Measurements from ENCODE around the gene SLC38A7.
"Not testable (repeated sequence)": the region's sequence is repeated elsewhere in the genome, so short reads cannot be mapped to it uniquely, and the experiment has no call there.

Gene SLC38A7

DNA sequence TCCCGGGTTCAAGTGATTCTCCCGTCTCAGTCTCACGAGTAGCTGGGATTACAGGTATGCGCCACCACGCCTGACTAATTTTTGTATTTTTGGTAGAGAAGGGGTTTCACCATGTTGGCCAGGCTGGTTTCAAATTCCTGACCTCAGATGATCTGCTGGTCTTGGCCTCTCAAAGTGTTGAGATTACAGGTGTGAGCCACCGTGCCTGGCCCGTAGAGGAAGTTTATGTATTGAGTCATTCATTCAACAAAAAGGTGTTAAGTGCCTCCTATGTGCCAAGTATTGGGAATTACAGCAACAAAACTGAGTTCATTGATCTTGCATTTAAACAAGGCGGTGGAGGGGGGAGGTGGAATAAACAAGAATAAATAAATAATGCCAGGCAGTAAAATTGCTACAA lies 44.7 kb downstream of the SLC38A7 start:
- no peak for DNase-seq
- in situ Hi-C loops (cut with HindIII; ENCODE audit: low pct_ligation_motif_present, low pct_unique_long_range_greater_than_20kb, low sequenced_read_pairs) = no loop called here

DNA sequence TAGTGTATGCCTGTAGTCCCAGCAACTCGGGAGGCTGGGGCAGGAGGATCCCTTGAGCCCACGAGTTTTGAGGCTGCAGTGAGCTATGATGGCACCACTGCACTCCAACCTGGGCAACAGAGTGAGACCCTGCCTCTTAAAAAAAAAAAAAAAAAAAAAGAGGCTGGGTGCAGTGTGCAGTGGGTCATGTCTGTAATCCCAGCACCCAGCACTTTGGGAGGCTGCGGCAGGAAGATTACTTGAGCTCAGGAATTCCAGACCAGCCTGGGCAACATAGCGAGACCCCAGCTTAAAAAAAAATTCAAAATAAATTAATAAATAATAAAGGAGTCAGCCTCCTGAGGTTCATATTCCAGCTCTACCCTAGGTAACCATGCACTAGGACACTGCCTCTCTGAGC lies 45.3 kb downstream of the SLC38A7 start:
- in situ Hi-C loops (cut with HindIII; ENCODE audit: low pct_ligation_motif_present, low pct_unique_long_range_greater_than_20kb, low sequenced_read_pairs) = no loop called here

GRCh38 chr16:58638148-58639036 lies 46.2 kb downstream of the SLC38A7 start:
- DNase-seq = peak; percentile 89
- in situ Hi-C loops (cut with HindIII; ENCODE audit: low pct_ligation_motif_present, low pct_unique_long_range_greater_than_20kb, low sequenced_read_pairs) = no loop called here

More for the DNA sequence above, 45.3 kb downstream of the SLC38A7 start:
- DNase-seq = no peak

DNA sequence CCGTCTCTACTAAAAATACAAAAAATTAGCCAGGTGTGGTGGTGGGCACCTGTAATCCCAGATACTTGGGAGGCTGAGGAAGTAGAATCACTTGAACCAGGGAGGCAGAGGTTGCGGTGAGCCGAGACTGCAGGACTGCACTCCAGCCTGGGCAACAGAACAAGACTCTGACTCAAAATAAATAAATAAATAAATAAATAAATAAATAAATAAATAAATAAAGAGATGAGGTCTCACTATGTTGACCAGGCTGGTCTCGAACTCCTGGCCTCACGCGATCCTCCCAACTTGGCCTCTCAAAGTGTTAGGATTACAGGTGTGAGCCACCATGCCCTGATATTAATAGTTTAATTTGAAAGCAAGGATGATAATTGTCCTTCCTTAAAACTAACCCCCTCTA lies 47.5 kb downstream of the SLC38A7 start:
- DNase-seq; in situ Hi-C loops (cut with HindIII; ENCODE audit: low pct_ligation_motif_present, low pct_unique_long_range_greater_than_20kb, low sequenced_read_pairs): not testable (repeated sequence)

DNA sequence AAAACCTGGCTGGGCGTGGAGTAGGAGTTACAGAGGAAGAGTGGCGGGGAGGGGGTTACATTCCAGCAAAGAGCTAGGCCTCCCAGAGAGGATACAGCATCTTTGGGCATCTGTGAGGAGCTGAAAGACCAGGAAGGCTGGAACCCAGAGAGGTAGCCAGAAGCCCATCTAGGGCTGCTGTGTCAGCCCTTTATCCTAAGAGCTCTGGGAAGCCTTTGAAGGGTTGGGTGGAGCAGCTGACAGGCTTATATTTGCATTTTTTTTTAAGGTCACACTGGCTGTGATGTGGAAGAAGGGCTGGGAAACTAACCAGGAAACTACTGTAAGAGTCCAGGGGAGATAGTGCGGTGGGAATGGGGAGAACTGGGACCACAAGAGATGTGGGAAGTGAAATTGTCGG lies 48.1 kb downstream of the SLC38A7 start:
- in situ Hi-C loops (cut with HindIII; ENCODE audit: low pct_ligation_motif_present, low pct_unique_long_range_greater_than_20kb, low sequenced_read_pairs) = no loop called here

GRCh38 chr16:58635502-58635901 lies 49.1 kb downstream of the SLC38A7 start:
- DNase-seq = no peak
- in situ Hi-C loops (cut with HindIII; ENCODE audit: low pct_ligation_motif_present, low pct_unique_long_range_greater_than_20kb, low sequenced_read_pairs) = no loop called here

More for the DNA sequence above, 48.1 kb downstream of the SLC38A7 start:
- DNase-seq = no peak

DNA sequence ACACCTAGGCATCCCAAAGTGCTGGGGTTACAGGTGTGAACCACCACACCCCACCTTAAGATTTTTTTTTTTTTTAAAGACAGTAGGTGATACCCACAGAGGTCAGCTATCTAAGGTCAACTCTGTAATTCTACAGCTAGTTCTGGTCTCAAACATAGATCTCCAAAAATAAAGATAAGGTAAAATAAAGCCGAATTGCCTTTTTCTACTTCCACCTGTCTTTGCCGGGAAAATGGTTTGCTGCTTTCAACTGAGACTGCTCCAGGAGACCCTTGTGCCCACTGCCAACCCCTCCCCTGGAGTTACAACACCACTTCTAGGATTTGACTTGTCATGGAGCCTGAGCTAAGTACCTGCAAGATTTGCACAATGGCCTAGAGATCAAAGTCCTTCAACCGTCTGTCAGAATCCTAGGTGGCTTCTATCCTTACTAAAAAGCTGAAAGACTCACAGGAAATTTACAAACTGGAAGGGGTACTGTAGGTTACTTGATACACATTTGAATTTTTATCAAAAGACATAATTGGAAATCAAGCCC lies 50.2 kb downstream of the SLC38A7 start:
- DNase-seq = no peak
- in situ Hi-C loops (cut with HindIII; ENCODE audit: low pct_ligation_motif_present, low pct_unique_long_range_greater_than_20kb, low sequenced_read_pairs) = no loop called here

- peak; percentile 99 for DNase-seq
- in situ Hi-C loops (cut with HindIII; ENCODE audit: low pct_ligation_motif_present, low pct_unique_long_range_greater_than_20kb, low sequenced_read_pairs) = no loop called here
These were observed 54.6 kb downstream of the SLC38A7 start, which contains the start of gene CNOT1 for GRCh38 chr16:58629733-58630640. Gene CNOT1 (minus strand): TSS chr16:58629826. CDS start chr16:58599337, 30,489 bp downstream.

GRCh38 chr16:58628845-58629732 lies 55.5 kb downstream of the SLC38A7 start:
- peak; percentile 48 for DNase-seq

GRCh38 chr16:58624209-58624608 lies 60.4 kb downstream of the SLC38A7 start:
- in situ Hi-C loops (cut with HindIII; ENCODE audit: low pct_ligation_motif_present, low pct_unique_long_range_greater_than_20kb, low sequenced_read_pairs) = no loop called here
- DNase-seq = no peak

More at GRCh38 chr16:58628845-58629732, 55.5 kb downstream of the SLC38A7 start:
- in situ Hi-C loops (cut with HindIII; ENCODE audit: low pct_ligation_motif_present, low pct_unique_long_range_greater_than_20kb, low sequenced_read_pairs) = no loop called here

- in situ Hi-C loops (cut with HindIII; ENCODE audit: low pct_ligation_motif_present, low pct_unique_long_range_greater_than_20kb, low sequenced_read_pairs) = no loop called here
- DNase-seq = no peak
These were observed 64.2 kb downstream of the SLC38A7 start for GRCh38 chr16:58620396-58620795.

- DNase-seq = no peak
- in situ Hi-C loops (cut with HindIII; ENCODE audit: low pct_ligation_motif_present, low pct_unique_long_range_greater_than_20kb, low sequenced_read_pairs) = no loop called here
These were observed 69.3 kb downstream of the SLC38A7 start for GRCh38 chr16:58615280-58615679.
